Trophoblast cell (in vitro differentiated cells and primary cell): ENCODE results near the gene NHERF1.

ENCODE experiments used
- DNase-seq, 2 donors: peaks; one replicate each; pipeline ENCODE4 v3.0.0-alpha.2; 2016
- H2AFZ ChIP-seq: 2 replicates; pipeline ENCODE4 v1.6.1; 2013; ENCODE audit warnings: low read length, moderate library complexity, mild to moderate bottlenecking; ENCODE audit not compliant: insufficient read depth, poor library complexity
- H2AK5ac ChIP-seq: 2 replicates; pipeline ENCODE4 v1.6.1; 2013; ENCODE audit warnings: mild to moderate bottlenecking, low read length
- H2BK120ac ChIP-seq: 2 replicates; pipeline ENCODE4 v1.6.1; 2013; ENCODE audit warnings: low read length, mild to moderate bottlenecking, moderate library complexity; ENCODE audit not compliant: insufficient read depth, poor library complexity
- H2BK12ac ChIP-seq: 2 replicates; pipeline ENCODE4 v1.6.1; 2013; ENCODE audit warnings: mild to moderate bottlenecking, low read length, moderate library complexity
- H2BK5ac ChIP-seq: 2 replicates; pipeline ENCODE4 v1.6.1; 2013; ENCODE audit warnings: low read length, low read depth, moderate library complexity, mild to moderate bottlenecking; ENCODE audit not compliant: poor library complexity
- H3K14ac ChIP-seq: 2 replicates; pipeline ENCODE4 v1.6.1; 2013; ENCODE audit warnings: mild to moderate bottlenecking, low read length
- H3K18ac ChIP-seq: 2 replicates; pipeline ENCODE4 v1.6.1; 2013; ENCODE audit warnings: mild to moderate bottlenecking, low read length
- H3K23ac ChIP-seq: 2 replicates; pipeline ENCODE4 v1.6.1; 2013; ENCODE audit warnings: low read length
- H3K27ac ChIP-seq: 2 replicates; pipeline ENCODE4 v1.5.1; 2013; ENCODE audit warnings: low read depth, mild to moderate bottlenecking, inconsistent platforms, low read length, moderate library complexity
- H3K27me3 ChIP-seq: 2 replicates; pipeline ENCODE4 v1.6.1; 2013; ENCODE audit warnings: inconsistent platforms, mild to moderate bottlenecking, low read length, moderate library complexity; ENCODE audit not compliant: insufficient read depth
- H3K36me3 ChIP-seq, 2 experiments: 1 replicate in 1 of 2; 2 replicates in 1 of 2; pipeline ENCODE4 v1.6.1; 2013; ENCODE audit warnings: low read length in 2 of 2, mild to moderate bottlenecking in 2 of 2, moderate library complexity in 1 of 2; ENCODE audit not compliant: insufficient read depth in 2 of 2, control insufficient read depth in 1 of 2
- H3K4ac ChIP-seq: 2 replicates; pipeline ENCODE4 v1.6.1; 2013; ENCODE audit warnings: low read depth, mild to moderate bottlenecking, low read length, moderate library complexity
- H3K4me1 ChIP-seq, 2 experiments: 1 replicate in 1 of 2; 2 replicates in 1 of 2; pipeline ENCODE4 v1.6.1; 2013; ENCODE audit warnings: low read length in 2 of 2, mild to moderate bottlenecking in 2 of 2, moderate library complexity in 1 of 2; ENCODE audit not compliant: insufficient read depth in 2 of 2, control insufficient read depth in 1 of 2
- H3K4me2 ChIP-seq: 2 replicates; pipeline ENCODE4 v1.6.1; 2013; ENCODE audit warnings: inconsistent platforms, mild to moderate bottlenecking, low read length, moderate library complexity
- H3K4me3 ChIP-seq: 2 replicates; pipeline ENCODE4 v1.5.1; 2013; ENCODE audit warnings: mild to moderate bottlenecking, low read depth, low read length, inconsistent platforms
- H3K79me1 ChIP-seq: one replicate; pipeline ENCODE4 v1.6.1; 2013; ENCODE audit warnings: low read length
- H3K79me2 ChIP-seq: 2 replicates; pipeline ENCODE4 v1.6.1; 2013; ENCODE audit warnings: low read length, mild to moderate bottlenecking; ENCODE audit not compliant: control insufficient read depth, insufficient read depth, poor library complexity
- H3K9ac ChIP-seq: 2 replicates; pipeline ENCODE4 v1.6.1; 2013; ENCODE audit warnings: mild to moderate bottlenecking, low read length
- H3K9me3 ChIP-seq: 2 replicates; pipeline ENCODE4 v1.6.1; 2013; ENCODE audit warnings: low read depth, mild to moderate bottlenecking, control low read depth, inconsistent platforms, low read length; ENCODE audit not compliant: insufficient read depth
- H4K12ac ChIP-seq: 2 replicates; pipeline ENCODE4 v1.6.1; 2013; ENCODE audit warnings: low read depth, mild to moderate bottlenecking, low read length, moderate library complexity
- H4K8ac ChIP-seq: 2 replicates; pipeline ENCODE4 v1.6.1; 2013; ENCODE audit warnings: low read depth, mild to moderate bottlenecking, low read length, moderate library complexity
- H4K91ac ChIP-seq: one replicate; pipeline ENCODE4 v1.6.1; 2013; ENCODE audit warnings: low read depth, mild to moderate bottlenecking, low read length, moderate library complexity
- WGBS: extraction: QIAGEN DNeasy Blood & Tissue Kit; methylation state at CpG from one replicate; pipeline ENCODE4 v1.1.7; 2013; ENCODE audit warnings: missing lambda C conversion rate; ENCODE audit not compliant: insufficient read length, insufficient coverage; ENCODE audit errors: extremely low coverage; 5-methylcytosine and 5-hydroxymethylcytosine counted together

NHERF1 gene

DNA sequence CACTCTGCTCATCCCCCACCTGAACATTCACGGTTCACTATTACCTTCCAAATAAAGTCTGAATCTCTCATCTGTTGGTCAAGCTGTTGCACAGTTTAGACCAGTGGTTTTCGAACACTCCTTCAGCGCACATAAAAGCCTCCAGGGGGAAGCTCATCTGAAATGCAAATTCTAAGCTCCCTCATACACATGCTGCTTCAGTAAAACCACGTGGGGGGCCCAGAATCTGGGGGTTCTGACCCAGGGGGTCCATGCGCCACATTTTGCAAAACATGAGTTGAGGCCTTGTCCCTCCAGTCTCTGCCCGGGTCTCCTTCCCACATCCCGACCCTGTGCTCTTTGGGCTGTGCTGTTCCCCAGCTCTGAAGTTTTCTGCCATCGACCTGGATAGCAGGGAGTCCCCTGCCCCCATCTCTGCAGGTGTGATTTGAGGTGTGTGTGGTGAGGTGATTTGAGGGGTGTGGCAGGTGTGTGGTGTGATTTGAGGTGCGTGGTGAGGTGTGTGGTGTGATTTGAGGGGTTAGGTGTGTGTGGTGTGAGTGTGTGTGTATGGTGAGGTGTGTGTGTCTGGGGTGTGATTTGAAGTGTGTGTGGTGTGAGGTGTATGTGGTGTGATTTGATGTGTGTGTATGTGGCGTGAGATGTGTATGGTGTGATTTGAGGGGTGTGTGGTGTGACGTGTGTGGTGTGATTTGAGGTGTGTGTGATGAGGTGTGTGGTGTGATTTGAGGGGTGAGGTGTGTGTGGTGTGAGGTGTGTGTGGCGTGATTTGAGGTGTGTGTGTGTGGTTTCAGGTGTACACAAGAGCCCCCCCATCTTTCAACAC, 16.2 kb upstream of the NHERF1 start:
- Histone ChIP-seq H4K91ac (no peak overlapping the region), H3K27ac (no peak overlapping the region), H2AK5ac (no peak overlapping the region), H3K4ac (no peak overlapping the region), H3K4me1 (peaks cover 5% of the 10 kb centered on the region in 2 experiments), H3K14ac (no peak overlapping the region), H3K23ac (peak overlapping the region; percentile 55), H3K4me2 (no peak overlapping the region), H3K36me3 (no peaks in the 10 kb centered on the region), H3K27me3 (peaks cover 15% of the 10 kb centered on the region), H3K9me3 (peaks cover 7% of the 10 kb centered on the region), H2AFZ (no peak overlapping the region), H3K79me1 (no peaks in the 10 kb centered on the region), H3K9ac (no peak overlapping the region), H2BK5ac (no peak overlapping the region), H3K79me2 (no peaks in the 10 kb centered on the region), H2BK12ac (no peak overlapping the region), H3K4me3 (no peak overlapping the region), H3K18ac (no peak overlapping the region), H4K12ac (no peak overlapping the region), H2BK120ac (no peak overlapping the region), H4K8ac (no peak overlapping the region)
- over 99% methylated on average over 4 of the region's 12 CpGs for WGBS
- DNase-seq, result no peak

- Histone ChIP-seq H3K9ac (no peak overlapping the region), H3K4ac (no peak overlapping the region), H3K4me2 (no peak overlapping the region), H3K79me1 (no peaks in the 10 kb centered on the region), H3K27ac (no peak overlapping the region), H3K36me3 (no peaks in the 10 kb centered on the region), H4K12ac (no peak overlapping the region), H4K91ac (no peak overlapping the region), H3K9me3 (peaks cover 7% of the 10 kb centered on the region), H3K79me2 (no peaks in the 10 kb centered on the region), H3K23ac (no peak overlapping the region), H3K14ac (no peak overlapping the region), H2AK5ac (no peak overlapping the region), H2BK12ac (no peak overlapping the region), H3K18ac (no peak overlapping the region), H2AFZ (no peak overlapping the region), H4K8ac (no peak overlapping the region), H2BK120ac (no peak overlapping the region), H3K4me3 (peak overlapping the region; percentile 33), H3K27me3 (peaks cover 18% of the 10 kb centered on the region), H3K4me1 (peaks cover 9 to 11% of the 10 kb centered on the region in 2 experiments), H2BK5ac (no peak overlapping the region)
- WGBS, result no CpG with 5 or more reads among the region's 9 CpGs
- no peak for DNase-seq
Observed at GRCh38 chr17:74733365-74734122, 14.9 kb upstream of the NHERF1 start.

- no peak overlapping the region for H2AK5ac ChIP-seq
- peaks cover 9 to 11% of the 10 kb centered on the region in 2 experiments for H3K4me1 ChIP-seq
- no peak overlapping the region for H3K23ac ChIP-seq
- H3K36me3 ChIP-seq, result no peaks in the 10 kb centered on the region
- H3K9me3 ChIP-seq, result peaks cover 7% of the 10 kb centered on the region
- no CpG with 5 or more reads among the region's 3 CpGs for WGBS
- no peak overlapping the region for H3K4ac ChIP-seq
- no peak for DNase-seq
- no peak overlapping the region for H3K4me3 ChIP-seq
- no peak overlapping the region for H3K18ac ChIP-seq
- H3K9ac ChIP-seq, result no peak overlapping the region
- H2AFZ ChIP-seq, result no peak overlapping the region
- no peak overlapping the region for H2BK5ac ChIP-seq
- H3K14ac ChIP-seq, result no peak overlapping the region
- H3K27ac ChIP-seq, result no peak overlapping the region
- peaks cover 18% of the 10 kb centered on the region for H3K27me3 ChIP-seq
- no peaks in the 10 kb centered on the region for H3K79me1 ChIP-seq
- no peak overlapping the region for H2BK12ac ChIP-seq
- no peak overlapping the region for H2BK120ac ChIP-seq
- no peaks in the 10 kb centered on the region for H3K79me2 ChIP-seq
- no peak overlapping the region for H4K12ac ChIP-seq
- no peak overlapping the region for H4K8ac ChIP-seq
- no peak overlapping the region for H4K91ac ChIP-seq
- H3K4me2 ChIP-seq, result no peak overlapping the region
Observed at GRCh38 chr17:74734256-74734655, 14.2 kb upstream of the NHERF1 start.

DNA sequence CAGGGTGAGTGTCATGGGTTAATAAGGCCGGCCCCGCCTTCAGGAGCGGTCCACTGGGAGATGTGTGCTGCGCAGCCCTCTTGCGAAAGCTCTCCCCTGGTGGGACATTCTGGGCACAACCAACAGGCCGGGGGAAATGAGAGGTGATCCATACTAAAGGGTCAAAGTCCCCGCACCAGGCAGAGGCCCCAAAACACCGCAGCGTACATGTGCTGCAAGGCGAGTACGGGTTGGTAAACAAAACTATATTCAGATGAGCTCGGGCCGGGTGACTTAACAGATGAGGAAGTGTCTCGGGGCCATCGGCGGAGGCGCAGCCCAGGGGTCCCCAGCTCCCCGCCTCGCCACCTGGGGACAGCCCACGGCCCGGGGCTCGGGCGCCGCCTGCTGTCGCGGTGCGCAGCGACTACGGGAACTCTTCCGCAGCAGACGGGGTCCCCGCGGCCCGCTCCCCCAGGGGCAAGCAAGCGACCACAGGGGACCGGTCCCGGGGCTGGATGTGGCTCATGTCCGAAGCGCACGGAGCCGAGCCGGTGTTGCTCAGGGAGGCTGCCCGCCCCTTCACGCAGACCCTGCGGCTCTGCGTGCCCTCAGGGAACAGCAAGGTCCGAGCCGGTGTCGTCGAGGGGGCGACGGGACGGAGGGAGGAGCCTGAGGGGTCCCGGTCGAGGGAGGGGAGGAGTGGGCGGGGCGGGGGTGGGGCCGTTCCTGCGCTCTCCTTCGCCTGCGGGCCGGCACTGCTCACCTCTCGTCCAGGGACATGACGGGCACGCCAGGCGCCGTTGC, 11.7 kb upstream of the NHERF1 start, which contains the start of gene RAB37:
RAB37 (plus strand) TSS at position 744 of the 786 bp plus-strand sequence; CDS start at position 761, 17 bp downstream.
- Histone ChIP-seq H4K8ac (no peak within 1 kb of the TSS), H3K27ac (no peak within 1 kb of the TSS), H3K9ac (no peak within 1 kb of the TSS), H3K79me1 (no peaks in the 10 kb centered on the region), H3K36me3 (no peaks in the 10 kb centered on the region), H2AK5ac (no peak within 1 kb of the TSS), H4K91ac (no peak within 1 kb of the TSS), H3K4me3 (peak within 1 kb of the TSS; percentile 45), H3K14ac (no peak within 1 kb of the TSS), H3K4me2 (peak within 1 kb of the TSS; percentile 61), H3K18ac (no peak within 1 kb of the TSS), H2AFZ (peak within 1 kb of the TSS; percentile 8), H3K4me1 (peaks cover 9 to 11% of the 10 kb centered on the region in 2 experiments), H3K4ac (no peak within 1 kb of the TSS), H4K12ac (no peak within 1 kb of the TSS), H3K23ac (no peak within 1 kb of the TSS), H3K27me3 (peaks cover 18% of the 10 kb centered on the region), H3K79me2 (no peaks in the 10 kb centered on the region), H2BK5ac (no peak within 1 kb of the TSS), H2BK120ac (no peak within 1 kb of the TSS), H2BK12ac (no peak within 1 kb of the TSS), H3K9me3 (peaks cover 7% of the 10 kb centered on the region)
- no CpG with 5 or more reads among the region's 67 CpGs for WGBS
- DNase-seq, result no peak
